ENCODE results near the gene HEPN1.

- peak; percentile 19 to 83 (median 64) for TF ChIP-seq CTCF (IDR thresholded peaks at IDR 0.05)
- no peak for TF ChIP-seq POLR2A (IDR thresholded peaks at IDR 0.05)
These were observed 43.0 kb downstream of the HEPN1 start for GRCh38 chr11:124961972-124962609.
